GM12873 (cell line): ENCODE results near the gene ETS1.

Source experiments
- TF ChIP-seq, protein P1 (sequence below): IDR thresholded peaks from 2 replicates; pipeline ENCODE4 v1.5.1; 2012; ENCODE audit warnings: low read depth, mild to moderate bottlenecking, moderate library complexity, low read length, control low read depth; ENCODE audit not compliant: insufficient read depth; ENCODE audit errors: missing control alignments

The ETS1 gene

DNA sequence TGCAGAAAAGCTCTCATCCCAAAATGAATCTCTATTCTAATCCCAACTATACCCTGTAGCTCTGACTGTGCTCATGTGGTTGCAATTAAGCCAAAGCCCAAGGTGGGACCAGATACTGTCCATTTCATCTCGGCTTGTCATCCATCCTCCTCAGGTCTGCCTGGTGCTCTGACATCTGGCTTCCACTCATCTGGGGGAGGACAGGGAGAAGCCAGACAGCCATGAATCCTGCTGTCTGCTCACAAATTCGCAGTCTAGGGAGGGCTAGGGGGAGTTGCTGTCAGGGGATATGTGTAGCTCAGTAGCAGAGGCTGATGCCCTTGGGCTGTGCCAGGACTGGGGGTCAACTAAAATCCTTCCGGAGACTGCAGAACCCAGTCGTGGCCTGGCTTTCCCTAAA, 167.1 kb downstream of the ETS1 start:
- TF ChIP-seq, protein P1, sequence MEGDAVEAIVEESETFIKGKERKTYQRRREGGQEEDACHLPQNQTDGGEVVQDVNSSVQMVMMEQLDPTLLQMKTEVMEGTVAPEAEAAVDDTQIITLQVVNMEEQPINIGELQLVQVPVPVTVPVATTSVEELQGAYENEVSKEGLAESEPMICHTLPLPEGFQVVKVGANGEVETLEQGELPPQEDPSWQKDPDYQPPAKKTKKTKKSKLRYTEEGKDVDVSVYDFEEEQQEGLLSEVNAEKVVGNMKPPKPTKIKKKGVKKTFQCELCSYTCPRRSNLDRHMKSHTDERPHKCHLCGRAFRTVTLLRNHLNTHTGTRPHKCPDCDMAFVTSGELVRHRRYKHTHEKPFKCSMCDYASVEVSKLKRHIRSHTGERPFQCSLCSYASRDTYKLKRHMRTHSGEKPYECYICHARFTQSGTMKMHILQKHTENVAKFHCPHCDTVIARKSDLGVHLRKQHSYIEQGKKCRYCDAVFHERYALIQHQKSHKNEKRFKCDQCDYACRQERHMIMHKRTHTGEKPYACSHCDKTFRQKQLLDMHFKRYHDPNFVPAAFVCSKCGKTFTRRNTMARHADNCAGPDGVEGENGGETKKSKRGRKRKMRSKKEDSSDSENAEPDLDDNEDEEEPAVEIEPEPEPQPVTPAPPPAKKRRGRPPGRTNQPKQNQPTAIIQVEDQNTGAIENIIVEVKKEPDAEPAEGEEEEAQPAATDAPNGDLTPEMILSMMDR = no peak

DNA sequence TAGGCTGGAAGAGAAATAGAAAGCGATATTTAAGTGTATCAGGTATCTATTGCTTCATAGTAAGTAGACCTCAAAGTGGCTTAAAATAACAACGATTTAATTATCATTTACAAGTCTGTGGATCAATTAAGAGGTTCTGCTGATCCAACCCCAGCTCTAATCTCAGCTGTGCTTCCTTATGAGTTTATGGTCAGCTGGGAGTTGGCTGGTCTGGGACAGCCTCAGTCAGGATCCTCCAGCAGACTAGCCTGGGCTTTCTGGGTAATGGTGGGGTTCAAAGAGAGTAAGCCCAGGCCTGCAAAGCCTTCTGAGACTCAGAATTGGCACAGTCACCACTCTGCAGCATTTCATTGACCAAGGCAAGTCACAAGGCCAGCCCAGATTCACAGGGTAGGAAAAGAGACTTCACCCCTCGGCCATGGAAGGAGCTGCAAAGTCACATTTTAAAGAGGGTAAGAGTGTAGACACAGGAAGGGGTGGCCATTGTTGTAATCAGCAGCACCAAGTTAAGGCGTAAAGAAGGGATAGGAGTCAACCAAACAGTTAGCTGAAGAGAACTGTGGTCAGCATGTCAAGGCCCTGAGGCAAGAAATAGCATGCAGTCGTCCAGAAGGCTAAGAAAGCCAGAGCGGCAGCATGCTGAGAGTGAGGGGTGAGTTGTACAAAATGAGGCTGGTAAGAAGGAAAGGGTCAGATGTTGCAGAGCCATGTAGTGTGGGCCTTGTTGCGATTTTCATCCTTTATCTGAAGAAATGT, 168.2 kb downstream of the ETS1 start:
- TF ChIP-seq, protein P1 = no peak

DNA sequence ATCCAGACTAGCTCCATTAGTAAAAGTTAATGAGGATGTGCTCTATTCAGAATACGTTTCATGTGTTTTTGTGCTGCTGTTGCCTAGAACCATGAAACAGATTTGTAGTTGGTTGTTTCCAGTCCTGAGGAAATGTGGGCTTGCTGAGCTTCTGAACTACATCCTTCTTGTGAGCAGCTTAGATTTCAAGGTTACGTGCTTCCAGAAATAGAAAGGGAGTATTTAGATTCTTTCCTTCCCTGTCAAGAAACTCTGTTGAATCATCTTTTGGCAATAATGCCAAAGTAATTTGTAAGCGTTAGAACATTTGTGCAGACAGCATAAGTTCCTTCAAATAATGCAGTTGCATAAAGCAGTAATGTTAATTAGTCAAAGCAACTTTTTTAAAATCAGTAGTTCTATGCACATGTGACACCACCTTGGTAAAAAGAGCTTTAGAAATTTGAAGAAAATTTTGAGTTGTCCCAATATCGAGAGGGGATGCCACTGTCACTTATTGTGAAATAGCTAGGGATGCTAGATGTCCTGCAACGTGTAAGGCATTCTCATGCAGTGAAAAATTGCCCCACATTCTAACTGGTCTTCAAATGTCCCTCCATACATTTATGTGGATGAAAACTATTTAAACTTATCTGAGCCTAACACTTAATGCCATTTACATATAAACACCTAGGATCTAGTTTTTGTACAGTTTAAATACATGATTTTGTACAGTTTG, 169.6 kb downstream of the ETS1 start:
- TF ChIP-seq, protein P1 = no peak

DNA sequence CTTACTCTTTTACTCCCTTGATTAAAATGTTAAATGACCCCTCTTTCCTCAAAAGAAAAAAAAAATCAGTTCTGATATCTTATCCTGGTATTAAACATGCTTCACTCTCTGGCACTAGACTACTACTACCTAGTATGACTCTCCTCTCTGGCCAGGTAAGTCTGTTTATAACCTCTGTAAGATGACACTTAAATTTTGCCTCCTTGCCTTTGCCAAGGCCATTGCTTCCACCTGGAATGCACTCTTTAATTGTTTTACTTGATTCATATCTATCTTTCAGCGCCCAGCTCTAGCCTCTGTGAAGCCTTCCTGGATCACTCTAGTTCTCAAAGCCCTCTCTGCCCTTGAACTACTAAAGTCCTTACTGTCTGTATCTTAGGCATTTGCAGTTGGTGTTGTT, 170.4 kb downstream of the ETS1 start:
- TF ChIP-seq, protein P1 = no peak

DNA sequence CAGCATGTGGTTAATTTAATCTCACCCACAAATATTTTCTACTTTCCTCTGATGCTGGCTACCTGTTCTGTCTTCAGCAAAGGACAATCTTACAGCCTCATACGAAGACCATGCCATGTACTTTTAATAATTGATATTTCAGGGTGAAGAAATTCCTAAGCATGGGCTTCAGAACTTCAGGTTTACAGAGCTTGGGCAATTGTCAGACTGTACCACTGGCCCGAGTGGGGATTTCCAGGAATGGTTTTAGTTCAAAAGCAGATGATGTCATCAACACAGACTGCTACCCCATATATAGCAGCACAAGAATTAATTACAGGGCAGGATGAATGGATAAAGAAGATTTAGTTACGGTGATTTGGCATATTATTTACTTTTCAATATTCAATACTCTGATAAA, 171.8 kb downstream of the ETS1 start:
- TF ChIP-seq, protein P1 = no peak

DNA sequence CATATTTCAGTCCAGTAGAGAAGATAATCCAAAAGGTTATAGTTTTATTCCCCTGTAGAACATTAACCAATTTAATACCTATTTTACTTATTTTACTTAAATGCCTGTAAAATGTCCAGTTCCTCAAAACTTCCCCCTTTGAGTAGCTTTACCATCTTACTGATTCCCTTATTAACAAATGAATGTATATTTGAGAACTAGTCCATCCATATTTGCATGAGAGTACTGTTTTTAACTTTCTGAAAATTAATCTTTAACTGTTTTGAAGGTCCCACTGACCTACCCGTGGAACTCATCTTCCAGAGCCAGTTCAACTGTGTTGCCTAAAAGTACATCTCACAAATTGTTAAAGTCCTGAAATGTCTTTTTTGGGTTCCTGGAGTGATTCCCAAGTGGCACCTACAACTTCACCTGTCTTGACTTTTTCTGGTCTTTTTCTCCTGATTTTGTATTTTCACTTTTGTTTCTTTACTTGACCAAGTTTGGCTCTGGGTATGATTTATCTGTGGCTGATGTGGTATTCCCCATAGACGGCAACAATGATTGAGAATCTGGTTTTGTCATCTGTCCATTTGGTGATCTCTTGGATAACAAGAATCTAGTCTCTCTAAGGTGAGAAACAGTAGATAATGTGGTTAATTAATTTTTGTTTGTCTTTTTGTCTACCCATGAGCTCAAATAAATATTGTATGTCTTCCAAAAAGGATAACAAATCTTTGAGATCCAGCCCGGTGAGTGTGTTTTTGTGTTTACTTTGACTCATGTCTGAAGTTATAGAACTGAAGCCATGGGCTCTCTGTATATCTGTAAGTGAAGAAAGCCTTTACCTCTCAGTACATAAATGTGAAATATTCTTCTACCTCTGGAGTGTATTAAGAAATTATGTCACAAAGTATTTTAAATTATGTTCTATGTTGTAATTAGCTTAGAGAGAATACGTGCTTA, 174.2 kb downstream of the ETS1 start:
- TF ChIP-seq, protein P1 = no peak

DNA sequence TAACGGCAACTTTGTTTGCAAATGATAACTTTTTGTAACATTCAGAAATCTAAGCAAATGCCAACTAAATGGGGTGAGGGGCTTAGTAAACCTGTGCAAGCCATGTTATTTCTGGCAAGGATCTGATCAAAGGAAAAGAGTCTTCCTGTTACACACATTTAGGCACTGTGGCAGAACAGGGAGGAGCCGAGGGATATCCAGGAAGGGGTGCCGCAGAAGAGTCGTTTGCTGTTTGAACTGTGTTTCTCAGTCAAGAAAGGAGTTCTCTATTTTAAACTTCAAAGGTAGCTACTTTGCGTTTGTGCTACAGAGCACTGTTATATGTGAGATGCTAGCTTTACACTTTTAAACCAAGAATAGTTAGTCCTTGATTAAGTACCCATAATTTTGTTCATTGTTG, 175.5 kb downstream of the ETS1 start:
- TF ChIP-seq, protein P1 = no peak
